ENCODE data around the gene C4orf46. TPM values are rescaled to one million over a fixed set of nuclear protein-coding genes. Genes with fewer than 3 reads are reported as not detected.
"Not testable (repeated sequence)": the region's sequence is repeated elsewhere in the genome, so short reads cannot be mapped to it uniquely, and the experiment has no call there.

Gene C4orf46
- polyA plus RNA-seq (2011; rRNA removed): 13.8 and 15.7 TPM in 2 replicates
- 2.8 and 6.0 TPM in 2 replicates for polyA minus RNA-seq (2011; rRNA and poly(A)+ RNA removed)

DNA sequence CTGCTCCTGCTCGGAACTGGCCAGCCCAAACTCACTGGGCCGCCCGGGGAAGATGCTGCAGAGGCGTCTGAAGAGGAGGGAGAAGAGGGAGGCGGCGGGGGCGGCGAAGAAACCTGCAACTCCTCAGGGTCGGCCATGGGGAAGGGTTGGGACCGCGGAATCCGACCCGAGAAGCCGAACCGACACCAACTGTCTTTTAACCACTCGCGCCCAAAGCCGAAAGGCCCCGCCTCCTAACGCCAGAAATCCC, at the start of gene C4orf46:
Gene C4orf46 (minus strand): TSS at position 223 of the 250 bp plus-strand sequence. CDS start 86 bp downstream, at position 137.
- no peaks in the 10 kb centered on the region for H3K27me3 ChIP-seq (ENCODE audit: control insufficient read depth, insufficient read depth, low read length)

DNA sequence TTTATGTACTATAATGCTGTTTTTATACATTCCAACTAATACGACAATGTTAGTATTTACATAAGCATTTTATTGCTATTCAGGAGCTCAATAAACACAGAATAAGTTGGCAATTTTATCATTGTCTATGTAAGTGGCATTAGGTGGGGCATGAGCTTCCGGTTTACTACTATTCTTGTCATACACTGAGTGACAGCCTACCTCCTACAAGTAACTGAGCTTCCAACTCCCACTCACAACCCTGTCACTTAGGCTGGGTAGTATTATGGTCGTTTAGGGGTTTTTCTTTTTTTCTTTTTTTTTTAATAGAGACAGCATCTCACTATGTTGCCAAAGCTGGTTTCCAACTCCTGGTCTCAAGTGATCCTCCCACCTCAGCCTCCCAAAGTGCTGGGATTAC, 44.1 kb upstream of the C4orf46 start:
- Histone ChIP-seq H3K4me3 (ENCODE audit: low read depth, low read length) (no peak overlapping the region), H3K9me3 (ENCODE audit: control insufficient read depth, insufficient read depth, low read length) (no peaks in the 10 kb centered on the region), H3K27me3 (ENCODE audit: control insufficient read depth, insufficient read depth, low read length) (no peaks in the 10 kb centered on the region), H3K27ac (ENCODE audit: low read depth, low read length) (no peak overlapping the region)
- POLR2A ChIA-PET: no interaction called here
- no peak for DNase-seq (ENCODE audit: low read depth, low spot score)
- TF ChIP-seq, protein P1, sequence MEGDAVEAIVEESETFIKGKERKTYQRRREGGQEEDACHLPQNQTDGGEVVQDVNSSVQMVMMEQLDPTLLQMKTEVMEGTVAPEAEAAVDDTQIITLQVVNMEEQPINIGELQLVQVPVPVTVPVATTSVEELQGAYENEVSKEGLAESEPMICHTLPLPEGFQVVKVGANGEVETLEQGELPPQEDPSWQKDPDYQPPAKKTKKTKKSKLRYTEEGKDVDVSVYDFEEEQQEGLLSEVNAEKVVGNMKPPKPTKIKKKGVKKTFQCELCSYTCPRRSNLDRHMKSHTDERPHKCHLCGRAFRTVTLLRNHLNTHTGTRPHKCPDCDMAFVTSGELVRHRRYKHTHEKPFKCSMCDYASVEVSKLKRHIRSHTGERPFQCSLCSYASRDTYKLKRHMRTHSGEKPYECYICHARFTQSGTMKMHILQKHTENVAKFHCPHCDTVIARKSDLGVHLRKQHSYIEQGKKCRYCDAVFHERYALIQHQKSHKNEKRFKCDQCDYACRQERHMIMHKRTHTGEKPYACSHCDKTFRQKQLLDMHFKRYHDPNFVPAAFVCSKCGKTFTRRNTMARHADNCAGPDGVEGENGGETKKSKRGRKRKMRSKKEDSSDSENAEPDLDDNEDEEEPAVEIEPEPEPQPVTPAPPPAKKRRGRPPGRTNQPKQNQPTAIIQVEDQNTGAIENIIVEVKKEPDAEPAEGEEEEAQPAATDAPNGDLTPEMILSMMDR (IDR thresholded peaks at IDR 0.05; ENCODE audit: low read depth, low read length): no peak
- CTCF ChIA-PET: interaction anchor here (0.5 to 1.5 kb wide), 4 partner anchors 136 to 576 kb away, joined by 3 to 4 read pairs (median 4); no protein-coding TSS in a partner anchor

More for the DNA sequence above, at the start of gene C4orf46:
- Histone ChIP-seq H3K27ac (ENCODE audit: low read depth, low read length) (peak within 1 kb of the TSS; percentile 93), H3K4me3 (ENCODE audit: low read depth, low read length) (peak within 1 kb of the TSS; percentile 75), H3K9me3 (ENCODE audit: control insufficient read depth, insufficient read depth, low read length) (no peaks in the 10 kb centered on the region; the same call in 1 of the 2 replicates)
- POLR2A ChIA-PET: no interaction called here
- TF ChIP-seq, protein P1 (IDR thresholded peaks at IDR 0.05; ENCODE audit: low read depth, low read length): no peak
- no peak for DNase-seq (ENCODE audit: low read depth, low spot score)
- CTCF ChIA-PET: interaction anchor here (1.1 to 1.6 kb wide), 2 partner anchors 411 to 417 kb away, joined by 3 to 4 read pairs; no protein-coding TSS in a partner anchor

DNA sequence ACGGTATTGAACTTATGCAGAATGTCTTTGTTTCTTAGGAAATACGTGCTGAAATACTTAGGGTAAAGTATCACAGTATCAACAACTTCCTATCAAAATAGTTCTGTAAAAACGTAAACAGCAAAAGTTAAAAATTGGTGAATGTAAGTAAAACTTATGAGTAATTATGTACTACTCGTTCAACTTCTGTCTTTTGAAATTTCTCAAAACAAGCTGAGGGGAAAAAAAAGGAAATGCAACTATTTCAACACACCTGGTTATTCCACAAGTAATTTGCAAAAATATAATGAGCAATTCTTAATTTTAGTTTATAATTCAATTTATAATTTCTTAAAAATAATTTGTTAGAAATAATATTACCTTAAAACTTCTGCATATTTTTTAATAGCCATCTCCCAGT, 43.2 kb upstream of the C4orf46 start:
- Histone ChIP-seq H3K27me3 (ENCODE audit: control insufficient read depth, insufficient read depth, low read length) (no peaks in the 10 kb centered on the region), H3K4me3 (ENCODE audit: low read depth, low read length) (no peak overlapping the region), H3K27ac (ENCODE audit: low read depth, low read length) (no peak overlapping the region), H3K9me3 (ENCODE audit: control insufficient read depth, insufficient read depth, low read length) (no peaks in the 10 kb centered on the region)
- TF ChIP-seq, protein P1 (IDR thresholded peaks at IDR 0.05; ENCODE audit: low read depth, low read length): no peak
- CTCF ChIA-PET: interaction anchor here (1.5 kb wide), 1 partner anchor 137 kb away, joined by 4 read pairs; no protein-coding TSS in a partner anchor
- POLR2A ChIA-PET: no interaction called here
- DNase-seq (ENCODE audit: low read depth, low spot score): no peak

DNA sequence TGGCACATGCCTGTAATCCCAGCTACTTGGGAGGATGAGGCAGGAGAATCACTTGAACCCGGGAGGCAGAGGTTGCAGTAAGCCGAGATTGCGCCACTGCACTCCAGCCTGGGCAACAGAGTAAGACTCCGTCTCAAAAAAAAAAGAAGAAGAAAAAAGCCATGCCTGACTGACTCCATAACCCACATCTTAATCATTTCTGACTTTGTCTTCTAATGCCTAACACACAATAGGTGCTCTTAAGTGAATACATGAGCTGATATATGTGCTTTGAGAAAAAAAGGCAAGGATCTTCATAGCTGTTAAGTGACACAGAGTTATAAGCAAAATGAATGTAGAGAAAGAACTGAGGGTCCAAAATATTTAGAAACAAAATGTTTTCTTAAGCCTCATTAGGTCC, 40.9 kb upstream of the C4orf46 start:
- CTCF ChIA-PET: interaction anchor here (1.3 to 4.5 kb wide), 2 partner anchors 74 to 139 kb away, joined by 4 to 31 read pairs; no protein-coding TSS in a partner anchor
- H3K9me3 ChIP-seq (ENCODE audit: control insufficient read depth, insufficient read depth, low read length); H3K27ac ChIP-seq (ENCODE audit: low read depth, low read length); DNase-seq (ENCODE audit: low read depth, low spot score); H3K27me3 ChIP-seq (ENCODE audit: control insufficient read depth, insufficient read depth, low read length); H3K4me3 ChIP-seq (ENCODE audit: low read depth, low read length); POLR2A ChIA-PET: not testable (repeated sequence)

DNA sequence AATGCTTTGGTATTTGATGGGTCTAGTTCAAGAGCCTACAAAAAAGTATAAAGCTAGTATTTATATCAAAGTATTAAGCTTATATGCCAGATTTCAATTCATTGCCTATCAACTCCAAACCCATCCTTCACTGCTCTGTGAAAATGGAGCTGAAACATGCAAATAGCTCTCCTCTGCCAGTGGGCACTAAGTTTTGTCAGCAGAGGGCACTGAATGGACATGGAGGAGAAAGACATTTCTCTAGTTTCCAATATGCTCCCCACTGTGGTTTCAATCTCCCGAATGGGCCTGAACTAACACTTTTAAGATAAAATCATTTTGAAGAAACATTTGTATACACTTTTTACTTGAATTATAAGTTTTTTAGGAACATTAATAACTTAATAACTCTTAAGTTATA, 39.1 kb upstream of the C4orf46 start:
- no peak for DNase-seq (ENCODE audit: low read depth, low spot score)
- Histone ChIP-seq H3K27me3 (ENCODE audit: control insufficient read depth, insufficient read depth, low read length) (no peaks in the 10 kb centered on the region), H3K27ac (ENCODE audit: low read depth, low read length) (no peak overlapping the region), H3K9me3 (ENCODE audit: control insufficient read depth, insufficient read depth, low read length) (no peaks in the 10 kb centered on the region), H3K4me3 (ENCODE audit: low read depth, low read length) (no peak overlapping the region)
- TF ChIP-seq, protein P1 (IDR thresholded peaks at IDR 0.05; ENCODE audit: low read depth, low read length): peak; percentile 40
- POLR2A ChIA-PET: no interaction called here
- CTCF ChIA-PET: interaction anchor here (0.6 to 4.5 kb wide), 10 partner anchors 12 to 746 kb away, joined by 3 to 31 read pairs (median 3); no protein-coding TSS in a partner anchor

Data from AG04450 (cell line).